ENCODE data around the gene STRN.
A peak's percentile ranks its signal among the peaks of the same experiment; 100 is the strongest.
"Not testable (repeated sequence)": the region's sequence is repeated elsewhere in the genome, so short reads cannot be mapped to it uniquely, and the experiment has no call there.

The STRN gene

DNA sequence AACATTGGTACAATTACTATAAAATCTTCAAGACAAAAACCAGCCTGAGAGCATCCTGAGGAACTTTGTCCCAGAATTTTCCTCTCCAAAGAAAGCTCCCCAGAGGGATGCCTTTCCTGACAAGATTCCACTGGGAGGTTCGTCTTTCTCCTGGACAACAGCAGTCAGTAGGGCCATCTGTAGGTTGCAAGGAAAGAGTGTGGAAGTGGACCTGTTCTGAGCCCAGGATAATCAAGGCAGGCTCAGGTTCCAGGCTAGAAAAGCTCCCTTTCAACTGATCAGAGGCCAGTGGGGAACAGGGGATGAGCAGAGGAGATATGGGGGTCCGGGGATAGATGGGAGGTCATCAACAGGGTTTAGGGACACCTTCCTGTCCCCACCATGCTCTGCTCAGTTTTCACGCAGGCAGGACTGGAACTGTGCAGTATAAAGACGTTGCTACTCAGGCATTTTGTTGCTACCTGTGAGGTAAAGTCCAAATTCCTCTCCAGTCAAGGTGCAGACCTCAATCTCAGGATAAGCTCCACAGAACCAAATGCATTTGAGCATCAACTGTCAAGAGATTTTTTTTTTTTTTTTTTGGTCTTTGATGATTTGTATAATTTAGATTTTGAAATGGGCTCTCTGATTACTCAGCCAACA lies 126.2 kb downstream of the STRN start:
- no peak for DNase-seq (ENCODE audit: low spot score)

DNA sequence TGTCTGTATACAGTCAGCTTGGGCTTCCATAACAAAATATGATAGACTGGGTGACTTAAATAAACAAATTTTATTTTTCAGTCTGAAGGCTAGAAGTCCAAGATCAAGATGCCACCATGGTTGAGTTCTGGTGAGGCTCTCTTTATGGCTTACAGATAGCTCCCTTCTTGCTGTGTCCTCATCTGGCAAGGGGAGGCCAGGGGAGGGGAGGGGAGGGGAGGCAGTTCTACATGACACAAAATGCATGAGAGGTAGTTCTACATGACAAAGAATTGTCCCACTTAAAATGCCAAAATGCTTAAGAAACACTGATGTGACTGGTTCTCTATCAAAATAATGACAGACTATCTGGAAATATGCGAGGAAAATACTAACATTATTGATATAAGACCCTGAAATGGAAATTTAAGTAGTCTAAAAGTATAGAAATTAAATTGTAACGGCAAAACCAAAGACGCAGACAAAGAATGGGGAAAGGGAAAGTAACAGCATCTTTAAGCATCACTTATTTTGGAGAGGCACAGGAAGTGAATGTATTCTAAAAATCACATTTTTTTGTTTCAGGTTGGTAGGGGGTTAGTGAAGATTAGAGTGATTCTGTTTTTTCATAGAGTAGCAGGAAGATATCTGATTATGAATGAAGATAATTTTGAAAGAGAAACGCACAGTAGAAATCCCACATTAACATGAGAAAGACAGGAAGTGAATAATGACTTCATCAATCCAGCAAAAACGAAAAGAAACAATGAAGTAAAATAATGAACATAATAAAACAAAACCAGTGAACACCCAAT lies 131.4 kb downstream of the STRN start:
- no peak for DNase-seq (ENCODE audit: low spot score)

DNA sequence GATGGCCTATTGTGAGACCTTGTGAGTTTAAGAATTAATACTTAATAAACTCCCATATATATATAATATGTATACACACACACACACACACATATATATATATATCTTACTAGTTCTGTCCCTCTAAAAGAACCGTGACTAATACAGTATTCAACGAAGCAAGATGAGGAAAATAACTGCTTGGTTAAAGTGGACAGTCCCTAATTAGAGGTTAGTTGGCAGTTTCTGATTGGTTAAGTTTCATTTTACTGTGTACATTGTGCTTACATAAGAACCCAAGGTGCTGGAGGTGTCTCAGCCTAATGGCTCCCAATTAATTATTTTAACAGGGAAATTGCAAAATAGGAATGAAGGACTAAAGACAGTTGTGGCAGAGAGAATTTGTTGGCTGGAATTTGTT lies 132.1 kb downstream of the STRN start:
- no peak for DNase-seq (ENCODE audit: low spot score)

DNA sequence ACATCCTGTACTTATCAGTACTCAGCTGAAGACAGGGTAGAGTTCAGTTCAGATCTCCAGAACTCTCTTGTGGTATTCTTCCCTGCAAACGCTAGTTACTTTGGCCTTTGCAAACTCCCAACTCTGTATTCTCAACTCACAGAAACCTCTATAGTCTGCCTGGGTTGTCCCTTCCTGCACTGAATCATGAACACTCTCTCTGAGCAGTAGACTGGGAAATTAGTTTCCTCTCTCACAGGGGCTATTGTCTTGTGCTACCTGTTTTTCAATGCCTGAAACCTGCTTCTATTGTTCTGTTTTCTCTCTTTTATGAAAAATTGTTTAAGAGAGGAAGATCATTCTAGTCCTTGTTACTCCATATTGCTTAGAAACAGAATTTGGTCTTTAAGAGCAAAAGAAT lies 135.2 kb downstream of the STRN start:
- DNase-seq (ENCODE audit: low spot score) = no peak

DNA sequence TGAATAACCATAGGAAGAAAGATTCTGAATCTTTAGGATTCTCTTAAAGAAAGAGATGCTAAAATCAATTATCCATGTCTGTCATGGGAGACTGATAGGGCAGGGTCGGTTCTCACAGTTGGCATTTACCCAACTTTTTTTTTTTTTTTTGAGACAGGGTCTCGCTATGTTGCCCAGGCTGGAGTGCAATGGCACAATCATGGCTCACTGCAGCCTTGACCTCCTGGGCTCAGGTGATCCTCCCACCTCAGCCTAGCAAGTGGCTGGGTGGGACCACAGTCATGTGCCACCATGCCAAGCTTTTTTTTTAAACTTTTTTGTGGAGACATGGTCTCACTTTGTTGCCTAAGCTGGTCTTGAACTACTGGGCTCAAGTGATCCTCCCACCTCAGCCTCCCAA lies 141.7 kb downstream of the STRN start:
- not testable (repeated sequence) for DNase-seq (ENCODE audit: low spot score)

DNA sequence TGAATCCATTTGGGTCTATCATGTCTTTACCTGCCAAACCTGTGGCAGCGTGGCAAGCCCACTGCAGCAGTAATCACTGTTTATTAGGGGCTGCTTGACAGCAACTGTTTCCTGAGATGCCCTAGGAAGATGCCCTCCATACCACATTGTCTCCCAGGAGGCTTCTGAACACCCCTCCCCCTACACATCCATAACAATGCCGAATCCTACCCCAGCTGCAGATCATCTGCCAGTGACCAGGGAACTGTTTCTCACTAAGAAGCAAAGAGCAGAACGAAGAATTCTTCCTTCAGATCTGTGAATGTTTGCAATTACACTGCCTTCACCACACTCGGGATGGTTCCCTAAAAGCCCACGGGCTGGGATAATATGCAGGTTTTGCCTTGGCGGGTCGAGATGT lies 142.1 kb downstream of the STRN start:
- no peak for DNase-seq (ENCODE audit: low spot score)

DNA sequence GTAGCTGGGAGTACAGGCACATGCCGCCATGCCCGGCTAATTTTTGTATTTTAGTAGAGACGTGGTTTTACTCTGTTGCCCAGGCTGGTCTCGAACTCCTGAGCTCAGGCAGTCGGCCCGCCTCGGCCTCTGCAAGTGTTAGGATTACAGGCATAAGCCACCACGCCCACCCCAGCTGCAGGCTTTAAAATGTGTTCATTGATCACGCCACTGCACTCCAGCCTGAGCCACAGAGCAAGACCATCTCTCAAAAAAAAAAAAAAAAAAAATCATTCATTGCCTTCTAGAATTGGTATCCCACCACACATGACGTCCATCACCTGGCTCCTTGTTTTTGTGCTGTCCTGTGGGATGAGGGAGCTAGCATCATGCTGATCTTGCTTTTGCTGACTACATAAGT lies 142.5 kb downstream of the STRN start:
- no peak for DNase-seq (ENCODE audit: low spot score)

DNA sequence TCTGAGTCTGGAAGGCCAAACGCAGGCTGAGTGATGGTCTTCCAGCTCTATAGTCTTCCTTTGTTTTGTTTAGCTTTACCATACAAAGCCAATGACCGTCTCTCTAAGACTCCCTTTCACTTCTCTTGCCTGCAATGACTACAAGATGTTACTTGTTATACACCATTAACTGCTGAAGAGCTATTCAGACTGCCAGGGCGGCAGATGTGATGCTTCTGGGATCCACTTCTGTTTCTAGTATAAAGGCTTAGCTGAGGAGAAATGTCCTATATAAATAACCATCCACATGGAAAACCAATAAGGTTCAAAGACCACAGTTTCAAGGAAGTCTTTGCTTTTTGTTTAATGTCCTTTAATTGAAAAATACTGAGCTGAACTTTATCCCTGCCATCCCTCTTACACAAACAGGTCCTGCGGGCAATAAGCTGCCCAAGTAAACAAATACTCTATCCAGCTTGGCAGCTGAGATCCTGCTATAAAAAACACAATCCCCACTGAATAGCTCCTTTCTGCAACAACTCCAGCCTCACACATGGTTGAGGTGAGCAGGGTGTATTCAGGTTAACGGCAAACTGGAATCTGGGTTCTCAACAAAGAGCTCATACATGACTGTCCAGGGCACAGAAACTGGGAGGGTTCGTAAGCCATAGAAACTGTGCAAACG lies 145.3 kb downstream of the STRN start:
- no peak for DNase-seq (ENCODE audit: low spot score)

DNA sequence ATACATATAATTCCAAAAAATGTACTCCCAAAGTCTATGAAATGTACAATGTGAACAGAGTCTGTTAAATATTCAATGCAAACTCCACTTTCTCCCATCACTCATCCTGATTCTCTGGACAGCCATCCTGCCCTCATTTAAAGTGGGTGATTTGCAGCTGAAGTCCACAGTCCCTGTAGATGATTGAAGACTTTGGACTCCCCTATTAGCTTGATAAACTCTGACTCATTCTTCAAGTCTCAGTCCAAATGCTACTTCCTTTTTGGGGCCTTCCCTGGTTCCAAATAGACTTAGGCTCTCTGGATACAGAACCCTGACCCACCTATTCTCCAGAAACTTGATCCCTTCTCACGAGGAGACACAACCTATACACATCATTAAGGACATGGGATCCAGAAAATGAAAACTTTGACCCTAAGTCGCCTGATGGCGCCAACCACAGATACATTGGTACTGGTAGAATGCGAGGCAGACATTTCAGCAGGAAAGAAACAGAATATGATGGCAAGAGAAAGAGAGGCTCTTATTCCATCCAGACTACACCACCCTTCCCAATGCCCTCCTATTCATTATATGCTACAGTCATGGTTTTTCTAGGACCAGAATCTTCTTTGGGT lies 147.1 kb downstream of the STRN start:
- DNase-seq (ENCODE audit: low spot score) = no peak

DNA sequence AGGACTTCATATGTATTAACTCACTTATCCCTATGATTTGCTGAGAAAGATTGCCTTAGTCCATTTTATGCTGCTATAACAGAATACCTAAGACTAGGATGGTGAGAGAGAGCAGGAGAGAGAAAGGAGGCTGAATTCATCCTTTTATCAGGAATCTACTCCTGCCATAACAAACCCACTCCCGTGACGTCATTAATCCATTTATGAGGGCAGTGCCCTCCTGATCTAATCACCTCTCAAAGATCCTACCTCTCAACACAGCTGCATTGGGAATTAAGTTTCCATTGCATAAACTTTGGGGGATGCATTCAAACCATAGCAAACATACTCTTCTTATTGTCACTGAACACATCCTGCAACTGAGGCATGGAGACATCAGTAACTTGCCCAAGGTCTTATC lies 147.8 kb downstream of the STRN start:
- DNase-seq (ENCODE audit: low spot score) = no peak

DNA sequence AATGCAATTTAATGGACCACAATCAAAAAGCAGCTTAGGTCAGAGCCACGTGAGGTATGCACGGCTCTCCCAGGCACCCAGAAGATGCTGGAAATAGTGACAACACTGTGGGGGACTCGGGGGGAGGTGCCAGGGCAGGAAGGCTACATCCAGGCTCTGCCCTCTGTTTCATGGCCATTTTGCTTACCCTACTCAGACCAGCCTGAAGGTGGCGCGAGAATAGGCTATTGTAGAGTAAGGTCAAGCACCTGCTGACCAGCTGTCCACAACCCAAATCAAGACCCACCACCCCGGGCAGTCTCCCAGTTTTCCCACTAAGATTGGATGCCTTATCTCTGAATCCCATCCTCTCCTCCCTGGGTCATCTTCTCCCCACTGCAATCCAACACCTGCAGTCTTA lies 154.1 kb downstream of the STRN start:
- DNase-seq (ENCODE audit: low spot score) = peak; percentile 11

DNA sequence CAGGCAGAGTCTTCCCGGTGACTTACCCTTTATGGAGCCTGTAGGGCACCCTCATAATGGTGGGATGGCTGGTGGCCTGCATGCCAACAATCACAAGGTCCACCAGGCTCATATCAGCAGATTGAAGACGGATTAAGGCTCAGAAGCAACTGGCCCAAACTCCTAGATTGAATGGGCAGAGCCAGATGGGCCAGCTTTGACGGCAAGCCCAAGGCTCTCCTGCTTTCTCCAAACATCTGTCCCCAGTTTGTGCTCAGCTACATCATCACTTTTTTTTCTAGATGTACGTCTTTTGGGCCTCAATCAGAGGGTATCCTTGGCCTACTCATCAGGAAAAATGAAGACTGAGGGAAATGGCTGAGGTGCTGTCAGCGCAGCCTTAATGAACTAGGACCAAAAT lies 155.3 kb downstream of the STRN start:
- DNase-seq (ENCODE audit: low spot score) = no peak

DNA sequence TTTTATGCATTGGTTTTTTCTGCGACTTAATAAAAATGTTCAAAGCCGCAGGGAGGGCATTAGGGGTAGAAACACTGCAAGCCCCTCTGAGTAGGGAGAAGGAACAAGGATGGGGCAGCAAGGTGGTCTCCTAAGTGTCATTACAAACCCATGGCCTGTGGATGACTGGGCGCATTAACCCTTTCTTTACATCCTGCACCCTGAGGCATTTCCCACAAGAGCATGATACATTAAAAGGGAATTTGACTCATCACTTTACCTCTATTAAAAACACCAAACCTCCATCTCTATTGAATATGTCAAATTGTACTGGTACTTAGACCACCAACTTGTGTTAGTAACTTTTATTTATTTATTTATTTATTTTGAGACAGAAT lies 157.3 kb downstream of the STRN start:
- DNase-seq (ENCODE audit: low spot score) = no peak

DNA sequence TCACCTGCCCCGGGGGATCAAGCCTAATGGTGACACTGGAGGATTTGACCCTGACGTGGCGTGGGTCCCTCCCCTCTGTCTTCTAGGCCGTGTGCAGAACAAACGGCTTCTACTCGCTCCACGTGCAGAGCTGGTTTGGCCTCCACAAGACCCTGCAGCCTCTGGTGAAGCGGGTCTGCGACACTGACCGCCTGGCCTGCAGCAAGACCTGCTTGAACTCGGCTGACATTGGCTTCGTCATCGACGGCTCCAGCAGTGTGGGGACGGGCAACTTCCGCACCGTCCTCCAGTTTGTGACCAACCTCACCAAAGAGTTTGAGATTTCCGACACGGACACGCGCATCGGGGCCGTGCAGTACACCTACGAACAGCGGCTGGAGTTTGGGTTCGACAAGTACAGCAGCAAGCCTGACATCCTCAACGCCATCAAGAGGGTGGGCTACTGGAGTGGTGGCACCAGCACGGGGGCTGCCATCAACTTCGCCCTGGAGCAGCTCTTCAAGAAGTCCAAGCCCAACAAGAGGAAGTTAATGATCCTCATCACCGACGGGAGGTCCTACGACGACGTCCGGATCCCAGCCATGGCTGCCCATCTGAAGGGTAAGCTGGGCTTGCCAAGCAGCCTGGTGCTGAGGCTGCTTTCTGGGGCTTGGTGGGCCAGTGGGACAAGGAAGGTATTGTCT lies 157.8 kb downstream of the STRN start:
- no peak for DNase-seq (ENCODE audit: low spot score)

DNA sequence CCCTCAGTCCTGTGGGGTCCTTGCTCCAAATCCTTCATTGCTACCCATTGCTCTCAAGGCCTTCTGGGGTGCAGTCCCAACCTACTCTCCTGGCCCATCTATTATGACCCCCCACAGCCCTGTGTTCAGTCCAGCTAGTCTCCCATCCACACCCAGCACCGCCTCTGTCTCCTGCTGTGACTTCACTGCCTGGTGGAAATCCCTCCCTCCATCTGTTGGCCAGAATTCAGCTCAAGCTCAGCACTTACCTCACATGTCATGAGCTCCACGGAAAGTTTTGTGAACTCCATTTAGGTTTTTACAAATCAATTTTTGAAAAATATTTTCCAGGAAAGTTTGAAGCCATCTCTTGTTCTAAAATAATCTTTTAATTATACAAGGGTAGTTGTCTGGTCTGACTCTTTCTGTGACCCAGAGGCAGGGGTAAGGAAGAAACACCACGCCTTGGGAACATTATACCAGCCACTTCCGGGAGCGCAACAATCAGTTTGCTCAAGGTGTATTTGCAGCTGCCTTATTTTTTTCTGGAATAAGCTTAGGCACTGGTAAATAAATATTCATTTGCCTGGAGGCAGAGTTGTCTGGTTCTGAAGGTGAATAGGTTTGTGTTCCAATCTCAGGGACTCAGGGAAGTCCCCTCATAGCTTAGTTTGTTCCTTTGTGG lies 159.0 kb downstream of the STRN start:
- no peak for DNase-seq (ENCODE audit: low spot score)

DNA sequence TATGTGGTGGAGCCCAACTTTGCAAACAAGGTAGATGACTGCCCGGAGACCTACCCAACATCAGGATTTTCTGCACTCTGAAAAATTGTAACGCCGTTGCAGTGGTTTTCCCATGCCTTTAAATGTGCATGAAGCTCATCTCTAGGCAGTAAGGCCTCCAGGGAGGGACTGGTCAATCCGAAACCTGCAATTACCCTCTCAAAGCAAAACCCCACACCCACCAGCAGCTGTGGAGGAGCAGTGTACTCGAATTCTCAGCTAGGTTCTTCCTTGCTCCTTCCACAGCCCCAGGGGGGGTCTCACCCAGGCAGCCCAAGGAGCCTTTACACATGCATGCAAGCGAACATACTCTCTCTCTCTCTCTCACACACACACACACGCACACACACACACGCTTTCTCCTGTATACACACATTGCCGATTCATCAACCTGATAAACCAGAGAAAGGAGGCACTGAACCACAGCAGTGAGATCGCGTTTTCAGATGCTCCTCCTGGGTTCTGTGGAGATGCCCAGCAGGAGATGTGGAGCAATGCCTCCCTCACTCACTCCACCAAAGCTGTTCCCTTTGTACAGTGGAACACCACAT lies 160.6 kb downstream of the STRN start:
- no peak for DNase-seq (ENCODE audit: low spot score)

DNA sequence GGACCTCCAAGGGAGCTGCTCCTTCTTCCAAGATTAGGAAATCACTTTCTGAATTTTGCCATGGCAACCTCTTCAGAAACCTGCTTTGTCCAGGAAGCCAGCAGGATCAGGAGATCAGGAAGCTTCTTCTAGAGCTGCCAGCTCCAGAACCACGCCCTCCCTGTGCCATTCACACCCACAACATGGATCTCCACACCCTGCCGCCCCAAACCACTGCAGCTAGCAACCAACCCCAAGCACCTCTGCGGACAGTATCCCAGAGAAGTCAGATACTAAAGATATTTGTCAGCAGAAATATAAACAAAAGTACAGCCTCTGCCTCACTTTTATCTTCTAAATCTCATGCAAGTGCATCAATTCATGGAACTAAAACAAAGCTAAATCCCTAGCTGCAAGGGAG lies 163.4 kb downstream of the STRN start:
- no peak for DNase-seq (ENCODE audit: low spot score)

DNA sequence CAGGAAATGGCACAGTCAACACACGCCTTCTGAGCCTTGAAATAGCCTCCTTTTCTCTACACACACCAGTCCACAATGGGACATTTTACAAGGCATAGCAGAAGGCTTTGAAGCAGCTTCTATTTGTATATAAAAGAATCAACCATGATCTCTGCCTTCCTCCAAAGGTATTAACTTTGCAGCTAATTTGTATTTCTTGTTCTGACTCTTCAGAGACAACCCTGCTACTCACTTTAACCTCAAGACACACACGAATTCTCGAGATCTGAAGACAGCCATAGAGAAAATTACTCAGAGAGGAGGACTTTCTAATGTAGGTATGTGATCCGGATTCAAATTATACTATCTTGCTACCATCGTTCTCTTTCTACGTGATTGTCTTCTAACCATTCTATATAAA lies 165.2 kb downstream of the STRN start:
- no peak for DNase-seq (ENCODE audit: low spot score)

DNA sequence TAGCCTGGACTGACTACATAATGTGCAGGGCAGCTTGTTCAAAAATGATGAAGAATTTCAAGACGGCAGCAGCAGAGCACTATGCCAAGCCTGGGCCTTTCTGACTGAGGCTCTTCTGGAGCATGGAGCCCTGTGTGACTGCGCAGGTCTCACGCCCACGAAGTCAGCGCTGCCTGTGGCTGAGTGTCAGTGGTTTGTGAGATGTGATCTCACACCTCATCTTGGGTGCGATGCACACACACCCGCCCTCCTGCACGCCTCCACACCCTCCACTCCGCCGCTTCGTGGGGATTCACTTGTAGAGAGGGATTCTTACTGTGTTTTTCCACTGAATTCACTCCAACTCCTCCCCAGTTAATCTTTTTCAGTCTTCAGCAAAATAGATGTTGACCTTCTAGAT lies 166.0 kb downstream of the STRN start:
- DNase-seq (ENCODE audit: low spot score) = no peak

DNA sequence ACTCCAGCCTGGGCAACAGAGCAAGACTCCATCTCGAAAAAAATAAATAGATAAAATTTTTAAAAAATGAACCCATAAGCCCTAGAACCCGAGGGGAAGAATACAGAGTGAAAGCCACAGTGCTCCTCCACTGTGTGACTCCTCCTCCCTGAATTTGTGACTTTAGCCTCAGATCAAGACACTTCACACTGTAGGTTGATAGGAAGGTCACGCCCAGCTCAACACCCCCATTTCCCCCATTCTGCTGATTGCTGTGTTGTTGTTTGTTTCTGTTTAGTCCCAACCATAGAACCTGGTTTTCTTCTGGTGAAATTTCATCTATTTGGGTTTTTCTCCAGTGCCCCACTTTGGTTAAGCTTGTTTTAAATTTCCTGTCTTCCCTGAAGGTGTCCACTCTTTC lies 167.6 kb downstream of the STRN start:
- no peak for DNase-seq (ENCODE audit: low spot score)

DNA sequence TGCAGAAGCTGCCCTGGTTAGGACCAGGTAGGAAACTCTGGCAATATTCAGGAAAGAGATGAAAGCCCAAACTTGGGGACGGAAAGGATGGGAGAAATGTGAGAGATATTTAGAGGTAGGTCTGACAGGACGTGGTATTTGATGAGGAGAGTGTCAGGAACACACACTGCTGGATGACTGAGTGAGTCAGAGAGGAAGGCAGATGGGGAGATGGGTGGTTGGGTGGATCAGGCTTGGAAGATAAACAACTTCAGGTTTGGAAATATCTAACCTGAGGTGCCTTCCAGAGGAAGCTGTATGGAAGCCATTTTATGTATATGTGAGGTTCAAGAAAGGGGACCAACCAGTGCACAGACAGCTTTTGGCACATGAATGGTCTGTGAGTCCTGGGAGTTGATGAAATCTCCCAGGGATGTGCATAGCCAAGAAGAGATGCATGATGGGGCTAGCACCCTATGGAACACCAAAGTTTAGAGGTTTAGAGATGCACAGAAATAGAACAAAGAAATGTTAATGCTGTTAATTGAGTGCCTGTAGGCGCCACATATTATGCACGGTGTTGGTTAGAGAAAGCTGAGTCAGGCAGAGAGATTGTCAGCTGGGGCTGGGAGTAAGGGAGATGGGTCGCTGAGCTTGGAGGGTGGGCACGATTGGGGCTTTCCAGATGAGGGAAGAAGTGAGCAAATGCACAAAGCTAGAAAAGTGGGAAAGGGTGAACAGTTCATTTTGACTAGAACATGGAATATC lies 168.8 kb downstream of the STRN start:
- DNase-seq (ENCODE audit: low spot score) = no peak
